Daoy (cell line): ENCODE results near the gene DNAH3. TPM values are rescaled to one million over a fixed set of nuclear protein-coding genes. Genes with fewer than 3 reads are reported as not detected.
"Not testable (repeated sequence)": the region's sequence is repeated elsewhere in the genome, so short reads cannot be mapped to it uniquely, and the experiment has no call there.

Experiments used
- DNase-seq: peaks from one replicate; pipeline ENCODE4 v3.0.0-alpha.2; 2015; ENCODE audit warnings: low read depth
- total RNA-seq: library from RNA; depleted of rRNA; stranded (reverse); fragments of >200 nt; shearing (Covaris generic); gene quantifications from 2 replicates; pipeline ENCODE4 v1.2.3, GENCODE V29; 2014

The DNAH3 gene
- total RNA-seq, 1 experiment from 2014 or later: 0.06 TPM

- no peak for DNase-seq
These were observed 80.1 kb downstream of the DNAH3 start for GRCh38 chr16:21070564-21070963.

- DNase-seq: no peak
These were observed 80.7 kb downstream of the DNAH3 start for GRCh38 chr16:21069986-21070385.

DNA sequence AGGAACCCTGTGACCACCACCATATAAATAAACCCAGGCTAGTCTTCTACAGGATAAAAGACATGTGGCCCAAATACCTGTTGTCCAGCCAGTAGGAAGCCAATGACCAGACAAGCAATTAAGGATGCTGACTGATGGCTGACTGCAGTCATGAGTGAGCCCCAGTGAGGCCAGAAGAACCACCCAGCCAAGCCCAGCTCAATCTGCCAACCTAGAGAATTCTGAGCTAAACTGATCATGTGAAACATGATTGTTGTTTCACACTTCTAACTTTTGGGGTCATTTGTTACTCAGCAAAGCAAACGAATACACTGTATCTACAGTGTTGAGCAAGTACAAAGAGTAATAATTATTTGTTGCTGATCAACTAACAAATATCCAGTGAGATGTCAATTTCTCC is 86.4 kb downstream of the DNAH3 start:
- no peak for DNase-seq

GRCh38 chr16:21063314-21063713 is 87.3 kb downstream of the DNAH3 start:
- not testable (repeated sequence) for DNase-seq

DNA sequence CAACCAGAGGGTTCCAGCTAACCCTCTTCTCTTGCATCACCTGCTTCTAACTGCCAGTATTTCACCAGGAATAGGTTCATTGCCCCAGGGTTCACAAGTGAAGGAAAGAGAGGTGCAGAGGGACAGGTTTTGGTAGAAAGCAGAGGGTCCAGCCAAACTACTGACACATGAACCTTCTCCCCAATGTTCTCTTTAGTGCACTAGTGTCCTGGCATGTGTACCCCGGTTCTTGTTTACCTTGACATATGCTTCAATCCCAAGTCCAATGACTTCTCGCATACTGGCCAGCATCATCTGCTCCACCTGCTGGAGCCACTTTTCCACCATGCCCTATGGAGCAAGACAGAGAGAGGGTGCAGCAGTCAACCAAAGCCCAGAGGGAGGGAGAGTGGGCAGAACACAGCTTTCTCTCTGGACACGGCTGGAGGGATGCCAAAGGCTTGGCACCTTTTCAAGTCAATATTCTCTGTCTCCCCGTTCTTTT is 90.6 kb downstream of the DNAH3 start:
- DNase-seq: no peak

GRCh38 chr16:21057875-21058274 is 92.8 kb downstream of the DNAH3 start:
- no peak for DNase-seq

- no peak for DNase-seq
These were observed 94.2 kb downstream of the DNAH3 start for GRCh38 chr16:21056396-21056795.

DNA sequence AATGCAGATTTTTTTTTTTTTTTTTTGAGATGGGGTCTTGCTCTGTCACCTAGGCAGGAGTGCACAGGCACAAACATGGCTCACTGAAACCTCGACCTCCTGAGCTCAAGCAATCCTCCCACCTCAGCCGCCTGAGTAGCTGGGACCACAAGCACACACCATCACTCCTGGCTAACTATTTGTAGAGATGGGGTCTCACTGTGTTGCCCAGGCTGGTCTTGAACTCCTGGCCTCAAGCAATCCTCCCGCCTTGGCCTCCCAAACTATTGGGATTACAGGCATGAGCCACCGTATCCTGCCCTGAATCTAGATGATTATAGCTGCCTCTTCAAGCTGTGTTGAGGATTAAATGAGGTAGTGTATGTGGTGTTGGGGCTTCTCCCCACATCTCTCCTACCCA is 94.9 kb downstream of the DNAH3 start:
- not testable (repeated sequence) for DNase-seq

- no peak for DNase-seq
These were observed 97.1 kb downstream of the DNAH3 start for GRCh38 chr16:21053590-21053989.

GRCh38 chr16:21048091-21048912 is 102.3 kb downstream of the DNAH3 start:
- DNase-seq: not testable (repeated sequence)

DNA sequence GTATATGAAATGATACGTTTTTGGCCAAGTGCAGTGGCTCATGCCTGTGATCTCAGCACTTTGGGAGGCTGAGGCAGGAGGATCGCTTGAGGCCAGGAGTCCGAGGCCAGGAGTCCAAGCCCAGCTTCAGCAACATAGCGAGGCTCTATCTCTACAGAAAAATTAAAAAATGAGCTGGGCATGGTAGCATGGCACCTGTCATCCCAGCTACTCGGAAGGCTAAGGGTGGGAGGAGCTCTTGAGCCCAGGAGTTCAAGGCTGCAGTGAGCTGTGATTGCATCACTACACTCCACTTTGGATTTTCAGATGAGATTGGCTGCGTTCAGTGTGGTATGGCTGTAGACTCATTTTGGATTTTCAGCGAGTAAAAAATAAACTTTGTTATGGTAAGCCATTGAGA is 112.4 kb downstream of the DNAH3 start:
- DNase-seq: no peak

- no peak for DNase-seq
These were observed 112.9 kb downstream of the DNAH3 start for GRCh38 chr16:21037736-21038135.

GRCh38 chr16:21037168-21037567 is 113.5 kb downstream of the DNAH3 start:
- DNase-seq: no peak

DNA sequence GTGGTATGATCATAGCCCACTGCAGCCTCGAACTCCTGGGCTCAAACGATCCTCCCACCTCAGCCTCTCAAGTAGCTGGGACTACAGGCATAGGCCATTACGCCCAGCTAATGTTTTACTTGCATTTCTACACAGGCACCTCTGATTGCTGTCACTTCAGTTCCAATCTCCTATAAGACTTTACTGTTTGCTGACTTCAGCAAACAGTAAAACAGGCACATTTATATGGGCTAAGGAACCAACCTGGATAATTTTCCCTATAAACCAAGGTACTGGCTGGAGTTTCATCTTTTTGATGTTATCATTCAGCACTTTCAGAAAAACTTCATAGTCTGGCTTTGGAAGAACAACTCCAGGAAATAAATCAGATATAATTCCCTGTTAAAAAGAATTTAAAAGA is 114.2 kb downstream of the DNAH3 start:
- DNase-seq: no peak

DNA sequence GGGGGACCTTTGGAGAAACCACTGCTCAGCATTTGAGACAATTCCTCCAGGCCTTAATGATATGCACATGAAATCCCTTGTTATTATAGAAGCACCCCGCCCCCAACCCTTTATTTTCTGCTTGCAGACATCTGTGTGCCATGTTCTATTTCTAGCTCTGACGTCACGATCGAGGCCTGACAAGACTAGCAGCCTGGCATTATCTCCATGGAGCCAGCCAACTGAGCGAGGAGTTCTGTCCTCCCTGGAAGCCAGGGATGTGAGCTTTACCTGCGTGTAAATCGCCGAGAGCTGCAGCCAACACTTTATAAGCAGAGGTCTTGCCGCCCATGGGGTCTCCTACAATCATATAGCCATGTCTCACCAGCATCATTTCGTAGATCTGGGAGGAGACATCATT is 116.9 kb downstream of the DNAH3 start:
- no peak for DNase-seq

DNA sequence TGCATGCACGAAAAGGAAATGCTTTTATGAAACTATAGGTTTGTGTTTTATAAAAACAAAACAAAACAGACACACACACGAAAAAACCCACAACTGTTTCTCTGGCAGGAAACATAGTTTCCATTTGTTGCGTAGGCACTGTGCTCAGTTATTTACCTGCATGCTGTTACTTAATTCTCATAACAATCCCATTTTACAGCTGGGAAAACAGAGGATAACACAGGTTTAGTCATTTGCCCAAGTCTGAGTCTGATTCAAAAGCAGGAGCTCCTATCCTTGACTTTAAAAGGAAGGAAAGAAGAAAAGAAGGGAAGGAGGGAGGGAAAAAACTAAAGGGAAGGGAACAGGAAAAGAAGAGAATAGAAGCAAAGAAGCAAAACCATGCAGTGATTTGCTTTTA is 117.4 kb downstream of the DNAH3 start:
- no peak for DNase-seq

DNA sequence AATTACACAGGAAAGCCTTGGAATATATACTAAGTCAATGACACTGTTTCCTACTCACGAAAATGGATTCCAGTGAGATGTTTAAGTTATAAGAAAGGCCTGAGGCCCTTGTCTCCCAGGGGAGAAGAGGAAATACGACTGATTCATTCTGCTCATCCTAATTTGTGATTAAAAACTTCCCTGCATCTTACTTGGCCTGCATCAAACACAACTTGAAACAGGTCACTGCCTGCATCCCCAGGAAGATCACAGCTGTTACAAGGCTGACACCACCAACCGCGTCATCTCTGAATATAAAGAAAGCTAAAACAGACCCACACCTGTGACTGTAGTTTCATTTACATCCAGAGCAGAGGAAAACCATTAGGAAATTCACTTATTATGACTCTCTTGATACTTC is 121.9 kb downstream of the DNAH3 start:
- DNase-seq: no peak

DNA sequence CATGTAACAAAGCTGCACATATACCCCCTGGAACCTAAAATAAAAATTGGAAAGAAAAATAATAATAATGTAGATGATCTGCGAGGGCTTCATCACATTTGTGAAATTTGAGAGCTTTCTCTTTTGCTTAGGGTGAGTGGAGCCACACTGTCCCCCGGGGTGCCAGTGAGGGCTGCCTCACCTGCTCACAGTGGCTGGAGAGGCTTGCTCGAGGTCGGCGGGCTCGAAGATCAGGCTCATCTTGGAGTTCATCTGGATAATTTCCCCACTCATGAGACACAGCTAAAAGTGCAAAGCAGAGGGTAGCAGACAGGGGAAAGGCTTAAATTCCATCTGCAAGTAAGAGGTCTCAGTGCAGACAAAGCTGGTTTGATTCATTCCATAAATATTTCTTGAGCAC is 123.8 kb downstream of the DNAH3 start:
- DNase-seq: no peak

DNA sequence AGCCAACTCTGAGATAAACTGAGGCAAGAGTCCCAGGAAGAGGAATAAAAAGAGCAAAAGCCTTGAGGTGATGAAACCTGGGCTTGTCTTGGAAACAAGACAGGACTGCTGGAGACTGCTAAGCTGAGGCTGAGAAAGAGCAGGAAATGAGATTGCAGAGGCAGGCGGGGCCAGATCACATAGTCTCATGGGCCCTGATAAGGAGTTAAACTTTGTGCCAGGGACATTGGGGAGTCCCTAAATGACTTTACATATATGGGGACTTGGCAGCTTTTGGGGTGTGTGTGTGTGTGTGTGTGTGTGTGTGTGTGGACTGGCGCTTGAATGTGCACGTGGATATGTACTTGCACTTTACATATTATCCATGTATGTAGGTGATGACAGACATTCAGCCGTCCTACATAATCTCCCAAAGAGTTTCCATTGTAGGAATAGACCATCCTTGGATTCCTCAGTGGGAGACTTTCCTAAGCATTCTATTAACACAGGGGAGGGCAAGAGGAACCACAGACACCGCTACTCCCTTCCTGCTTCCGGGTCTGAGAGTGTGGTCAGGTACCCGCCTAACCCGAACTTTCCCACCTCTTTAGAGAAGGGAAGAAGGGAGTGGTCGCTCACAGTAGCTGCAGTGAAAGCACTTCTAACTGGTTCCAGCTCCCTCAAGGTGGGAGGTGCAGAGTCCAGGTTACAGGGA is 127.0 kb downstream of the DNAH3 start:
- DNase-seq: no peak

DNA sequence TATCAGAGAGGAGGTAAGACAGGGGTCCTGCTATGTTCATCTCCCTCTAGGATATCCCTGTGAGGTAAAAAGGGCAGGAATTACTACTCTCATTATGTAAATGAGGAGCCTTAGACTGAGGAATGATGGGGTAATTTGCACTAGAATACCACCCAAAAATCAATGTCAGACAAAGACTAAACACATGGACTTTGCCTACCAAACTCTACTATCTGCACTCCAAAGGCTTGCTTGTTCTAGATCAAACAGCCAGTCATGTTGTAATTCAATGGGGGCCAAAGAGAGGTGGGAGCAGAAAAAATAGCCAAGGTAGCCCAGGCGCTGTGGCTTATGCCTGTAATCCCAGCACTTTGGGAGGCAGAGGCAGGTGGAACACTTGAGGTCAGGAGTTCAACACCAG is 129.3 kb downstream of the DNAH3 start:
- DNase-seq: no peak

DNA sequence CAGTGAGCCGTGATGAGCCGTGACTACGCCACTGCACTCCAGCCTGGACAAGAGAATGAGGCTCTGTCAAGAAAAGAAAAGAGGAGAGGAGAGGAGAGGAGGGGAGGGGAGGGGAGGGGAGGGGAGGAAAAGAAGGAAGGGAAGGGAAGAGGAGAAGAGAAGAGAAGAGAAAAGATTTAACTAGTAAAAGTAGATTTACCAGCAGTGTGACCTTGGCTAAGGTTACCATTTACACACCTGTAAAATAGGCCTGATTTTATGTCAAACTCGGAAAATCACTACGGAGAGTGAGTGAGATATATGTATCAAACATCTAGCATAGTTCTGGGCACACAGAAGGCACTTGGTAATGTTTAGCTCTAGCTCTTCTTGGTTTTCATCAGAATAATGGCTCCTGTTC is 140.8 kb downstream of the DNAH3 start:
- no peak for DNase-seq

- no peak for DNase-seq
These were observed 145.6 kb downstream of the DNAH3 start for GRCh38 chr16:21005008-21005407.

DNA sequence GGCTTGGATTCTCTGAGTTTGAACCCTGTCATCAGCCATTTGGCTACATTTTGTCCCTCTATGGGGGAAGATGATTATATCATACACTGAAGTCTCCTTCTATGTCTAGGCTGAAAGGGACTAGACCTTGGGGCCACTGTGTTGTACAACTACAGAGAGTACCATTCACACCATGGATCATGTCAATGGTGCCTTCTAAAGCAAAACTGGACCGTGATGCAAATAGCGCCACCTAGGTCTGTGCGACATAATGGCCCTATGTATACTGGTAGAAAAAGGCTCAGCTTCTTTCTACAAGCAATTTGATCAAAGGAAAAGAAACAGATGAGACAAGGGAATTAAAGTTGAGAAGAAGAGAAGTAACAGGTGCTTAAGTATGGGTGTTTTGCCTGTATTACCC is 149.4 kb downstream of the DNAH3 start:
- DNase-seq: peak; percentile 29
